ENCODE results near the gene PHACTR1. TPM values are rescaled to one million over a fixed set of nuclear protein-coding genes. Genes with fewer than 3 reads are reported as not detected.
A peak's percentile ranks its signal among the peaks of the same experiment; 100 is the strongest.

The PHACTR1 gene
- total and polyA plus RNA-seq, 2 experiments from 2014 or later, result 11.2 to 33.9 TPM

DNA sequence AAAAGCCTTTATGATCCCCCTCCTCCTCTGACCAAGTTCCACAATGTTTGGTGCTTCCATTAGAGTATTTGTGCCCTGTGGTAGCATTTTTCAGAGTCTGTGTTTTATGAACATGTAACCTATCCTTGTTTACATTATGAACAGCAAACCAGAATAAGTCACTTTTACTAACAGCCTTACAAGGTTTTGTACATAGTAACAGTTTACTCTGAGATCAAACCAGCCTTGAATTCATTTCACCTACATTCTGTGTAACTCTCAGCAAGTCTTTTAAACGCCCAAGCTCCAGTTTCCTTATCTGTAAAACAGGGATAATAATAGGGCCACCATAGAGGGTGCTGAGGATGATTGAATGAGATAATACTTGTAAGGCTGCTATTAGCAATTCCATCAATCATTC is 175.0 kb downstream of the PHACTR1 start:
- H3K9me3 ChIP-seq (ENCODE audit: low read depth), result no peaks in the 10 kb centered on the region
- H3K36me3 ChIP-seq, result no peaks in the 10 kb centered on the region
- peaks cover 14% of the 10 kb centered on the region for H3K4me1 ChIP-seq (ENCODE audit: low read depth)
- H3K4me3 ChIP-seq, result no peak overlapping the region
- TF ChIP-seq, protein P1, sequence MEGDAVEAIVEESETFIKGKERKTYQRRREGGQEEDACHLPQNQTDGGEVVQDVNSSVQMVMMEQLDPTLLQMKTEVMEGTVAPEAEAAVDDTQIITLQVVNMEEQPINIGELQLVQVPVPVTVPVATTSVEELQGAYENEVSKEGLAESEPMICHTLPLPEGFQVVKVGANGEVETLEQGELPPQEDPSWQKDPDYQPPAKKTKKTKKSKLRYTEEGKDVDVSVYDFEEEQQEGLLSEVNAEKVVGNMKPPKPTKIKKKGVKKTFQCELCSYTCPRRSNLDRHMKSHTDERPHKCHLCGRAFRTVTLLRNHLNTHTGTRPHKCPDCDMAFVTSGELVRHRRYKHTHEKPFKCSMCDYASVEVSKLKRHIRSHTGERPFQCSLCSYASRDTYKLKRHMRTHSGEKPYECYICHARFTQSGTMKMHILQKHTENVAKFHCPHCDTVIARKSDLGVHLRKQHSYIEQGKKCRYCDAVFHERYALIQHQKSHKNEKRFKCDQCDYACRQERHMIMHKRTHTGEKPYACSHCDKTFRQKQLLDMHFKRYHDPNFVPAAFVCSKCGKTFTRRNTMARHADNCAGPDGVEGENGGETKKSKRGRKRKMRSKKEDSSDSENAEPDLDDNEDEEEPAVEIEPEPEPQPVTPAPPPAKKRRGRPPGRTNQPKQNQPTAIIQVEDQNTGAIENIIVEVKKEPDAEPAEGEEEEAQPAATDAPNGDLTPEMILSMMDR (IDR thresholded peaks at IDR 0.05; ENCODE audit: low read depth, low read length), result no peak
- peaks cover 19% of the 10 kb centered on the region for H3K27me3 ChIP-seq
- no peak for DNase-seq (ENCODE audit: low read depth in 1 of 2, low spot score in 1 of 2)
- H3K27ac ChIP-seq, result no peak overlapping the region

DNA sequence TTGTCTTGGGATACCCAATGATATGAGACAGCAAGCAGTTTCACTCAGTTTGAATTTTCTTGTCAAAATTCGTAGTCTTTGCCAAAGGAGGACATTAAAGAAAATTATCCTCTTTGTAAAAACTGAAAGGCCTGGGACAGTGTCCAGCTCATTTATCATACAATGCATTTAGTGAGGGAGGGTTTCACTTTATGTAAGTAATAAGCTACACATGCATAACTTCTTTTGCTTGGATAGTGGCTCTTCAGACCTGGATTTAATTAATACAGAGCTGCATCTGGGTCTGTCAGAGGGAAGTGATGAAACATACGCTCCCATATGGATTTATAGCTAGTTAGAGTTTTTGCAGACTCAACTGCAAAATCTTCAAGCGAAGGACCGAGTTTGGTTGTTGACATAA is 175.6 kb downstream of the PHACTR1 start:
- no peak for DNase-seq (ENCODE audit: low read depth in 1 of 2, low spot score in 1 of 2)
- peaks cover 14% of the 10 kb centered on the region for H3K4me1 ChIP-seq (ENCODE audit: low read depth)
- TF ChIP-seq, protein P1 (IDR thresholded peaks at IDR 0.05; ENCODE audit: low read depth, low read length), result no peak
- H3K27ac ChIP-seq, result no peak overlapping the region
- peaks cover 19% of the 10 kb centered on the region for H3K27me3 ChIP-seq
- no peaks in the 10 kb centered on the region for H3K9me3 ChIP-seq (ENCODE audit: low read depth)
- H3K36me3 ChIP-seq, result no peaks in the 10 kb centered on the region
- no peak overlapping the region for H3K4me3 ChIP-seq

- Histone ChIP-seq H3K4me1 (ENCODE audit: low read depth) (peaks cover 14% of the 10 kb centered on the region), H3K27me3 (peaks cover 21% of the 10 kb centered on the region), H3K4me3 (no peak overlapping the region), H3K27ac (no peak overlapping the region), H3K36me3 (no peaks in the 10 kb centered on the region), H3K9me3 (ENCODE audit: low read depth) (no peaks in the 10 kb centered on the region)
- DNase-seq (ENCODE audit: low read depth in 1 of 2, low spot score in 1 of 2), result no peak
- TF ChIP-seq, protein P1 (IDR thresholded peaks at IDR 0.05; ENCODE audit: low read depth, low read length), result no peak
Observed at GRCh38 chr6:12893036-12893435, 176.5 kb downstream of the PHACTR1 start.

GRCh38 chr6:12895721-12896120 is 179.2 kb downstream of the PHACTR1 start:
- H3K36me3 ChIP-seq, result no peaks in the 10 kb centered on the region
- H3K4me1 ChIP-seq (ENCODE audit: low read depth), result peaks cover 14% of the 10 kb centered on the region
- peak in 1 of 2 donors; percentile 21 for DNase-seq (ENCODE audit: low read depth in 1 of 2, low spot score in 1 of 2)
- no peak overlapping the region for H3K4me3 ChIP-seq
- H3K27ac ChIP-seq, result no peak overlapping the region
- peaks cover 31% of the 10 kb centered on the region for H3K27me3 ChIP-seq
- no peaks in the 10 kb centered on the region for H3K9me3 ChIP-seq (ENCODE audit: low read depth)
- TF ChIP-seq, protein P1 (IDR thresholded peaks at IDR 0.05; ENCODE audit: low read depth, low read length), result no peak

DNA sequence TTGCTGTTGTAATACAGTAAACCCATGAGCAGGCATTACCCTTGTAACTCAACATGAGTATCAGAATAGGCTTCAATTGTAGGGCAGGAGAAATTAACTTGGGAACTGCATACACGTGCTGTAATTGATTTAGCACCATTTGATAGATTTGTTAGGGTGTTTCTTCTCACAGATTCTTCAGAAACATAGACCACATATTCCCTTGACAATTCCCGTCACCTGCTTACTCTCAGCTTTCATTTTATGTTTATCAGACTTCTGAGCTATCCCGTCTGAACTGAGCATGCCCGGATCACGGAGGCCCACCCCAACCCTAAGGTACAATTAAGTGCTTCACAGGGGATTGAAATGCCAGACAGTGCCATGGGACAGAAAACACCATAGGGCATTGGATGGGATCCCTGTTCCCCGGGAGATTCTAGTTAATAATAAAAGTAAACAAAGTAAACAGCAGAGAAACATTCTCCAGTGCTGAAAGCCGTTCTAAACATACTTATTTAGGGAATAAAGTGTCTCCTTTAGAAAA is 179.7 kb downstream of the PHACTR1 start:
- H3K4me1 ChIP-seq (ENCODE audit: low read depth), result peaks cover 14% of the 10 kb centered on the region
- H3K9me3 ChIP-seq (ENCODE audit: low read depth), result no peaks in the 10 kb centered on the region
- no peaks in the 10 kb centered on the region for H3K36me3 ChIP-seq
- no peak overlapping the region for H3K27ac ChIP-seq
- H3K27me3 ChIP-seq, result peaks cover 37% of the 10 kb centered on the region
- TF ChIP-seq, protein P1 (IDR thresholded peaks at IDR 0.05; ENCODE audit: low read depth, low read length), result no peak
- no peak overlapping the region for H3K4me3 ChIP-seq
- DNase-seq (ENCODE audit: low read depth in 1 of 2, low spot score in 1 of 2), result no peak
